LNCAP (cell line): ENCODE measurements around the gene NPHP4.

Experiments
- CTCF ChIP-seq: fragments of 450-650 bp; IDR thresholded peaks from 2 replicates; pipeline ENCODE4 v1.5.1; 2017; ENCODE audit warnings: mild to moderate bottlenecking

Gene NPHP4

GRCh38 chr1:5858246-5858645 lies 134.0 kb downstream of the NPHP4 start:
- TF ChIP-seq CTCF = no peak

GRCh38 chr1:5857508-5858090 lies 134.6 kb downstream of the NPHP4 start:
- TF ChIP-seq CTCF = no peak

- TF ChIP-seq CTCF = no peak
Observed at GRCh38 chr1:5857011-5857410, 135.2 kb downstream of the NPHP4 start.

GRCh38 chr1:5856246-5856815 lies 135.9 kb downstream of the NPHP4 start:
- TF ChIP-seq CTCF = no peak

GRCh38 chr1:5855196-5855897 lies 136.9 kb downstream of the NPHP4 start:
- no peak for TF ChIP-seq CTCF

GRCh38 chr1:5854754-5855153 lies 137.5 kb downstream of the NPHP4 start:
- TF ChIP-seq CTCF = no peak

- no peak for TF ChIP-seq CTCF
Observed at GRCh38 chr1:5850503-5850902, 141.7 kb downstream of the NPHP4 start.
